GM12878 (cell line): Measurements from ENCODE around the gene BORCS6. TPM values are rescaled to one million over a fixed set of nuclear protein-coding genes. Genes with fewer than 3 reads are reported as not detected.

Source experiments
- CEBPB ChIP-seq, 2 experiments: fragments of 150-350 bp in 1 of 2; IDR thresholded peaks; 2 replicates each; pipeline ENCODE4 v1.6.1; 2012 to 2014; ENCODE audit warnings: low read depth in 2 of 2, low read length in 2 of 2, borderline replicate concordance in 1 of 2, inconsistent platforms in 1 of 2
- CHD2 ChIP-seq: IDR thresholded peaks from 2 replicates; pipeline ENCODE4 v1.6.1; 2011; ENCODE audit warnings: low read depth, low read length, improper control_type of control experiment, borderline replicate concordance
- CREB1 ChIP-seq: IDR thresholded peaks from 2 replicates; pipeline ENCODE4 v1.6.1; 2012; ENCODE audit warnings: low read depth, mild to moderate bottlenecking, inconsistent platforms
- E2F4 ChIP-seq: IDR thresholded peaks from 2 replicates; pipeline ENCODE4 v1.6.1; 2012; ENCODE audit warnings: low read depth, low read length, improper control_type of control experiment
- HCFC1 ChIP-seq: fragments of 150-350 bp; IDR thresholded peaks from 2 replicates; pipeline ENCODE4 v1.6.1; 2014; ENCODE audit warnings: low read length
- HDAC6 ChIP-seq: fragments of 200-600 bp; sonication (generic); IDR thresholded peaks from one replicate; pipeline ENCODE4 v1.8.0; 2017; ENCODE audit warnings: antibody characterized with exemption; ENCODE audit not compliant: unreplicated experiment
- LARP7 ChIP-seq: fragments of 450-650 bp; IDR thresholded peaks from 2 replicates; pipeline ENCODE4 v1.6.1; 2017; ENCODE audit warnings: mild to moderate bottlenecking
- MXI1 ChIP-seq: fragments of 150-350 bp; IDR thresholded peaks from 2 replicates; pipeline ENCODE4 v1.6.1; 2011; ENCODE audit warnings: low read depth, mild to moderate bottlenecking, inconsistent platforms, low read length, improper control_type of control experiment
- NRF1 ChIP-seq: conservative IDR thresholded peaks from 2 replicates; pipeline ENCODE4 v1.6.1; 2011; ENCODE audit warnings: mild to moderate bottlenecking, low read depth, low read length, improper control_type of control experiment
- PAX8 ChIP-seq: fragments of 450-650 bp; IDR thresholded peaks from 2 replicates; pipeline ENCODE4 v1.6.1; 2017; ENCODE audit warnings: mild to moderate bottlenecking, moderate library complexity
- RFX5 ChIP-seq: IDR thresholded peaks from 2 replicates; pipeline ENCODE4 v1.6.1; 2011; ENCODE audit warnings: low read depth, low read length, improper control_type of control experiment
- SP1 ChIP-seq: IDR thresholded peaks from one replicate; pipeline ENCODE4 v1.6.1; 2011; ENCODE audit warnings: low read depth, low read length
- SPI1 ChIP-seq: IDR thresholded peaks from 2 replicates; pipeline ENCODE4 v1.6.1; 2011; ENCODE audit warnings: low read depth, mild to moderate bottlenecking, low read length, moderate library complexity, borderline replicate concordance; ENCODE audit not compliant: insufficient read depth
- SREBF1 ChIP-seq: IDR thresholded peaks from 2 replicates; pipeline ENCODE4 v1.6.1; 2012; ENCODE audit warnings: mild to moderate bottlenecking, low read length
- TAF1 ChIP-seq: IDR thresholded peaks from 2 replicates; pipeline ENCODE4 v1.6.1; 2011; ENCODE audit warnings: mild to moderate bottlenecking, low read depth, low read length, borderline replicate concordance
- TCF12 ChIP-seq: IDR thresholded peaks from 2 replicates; pipeline ENCODE4 v1.6.1; 2011; ENCODE audit warnings: low read depth, mild to moderate bottlenecking, low read length
- ZBTB33 ChIP-seq: fragments of 450-650 bp; IDR thresholded peaks from 2 replicates; pipeline ENCODE4 v1.6.1; 2017; ENCODE audit warnings: mild to moderate bottlenecking
- ZBTB40 ChIP-seq: fragments of 450-650 bp; IDR thresholded peaks from 2 replicates; pipeline ENCODE4 v1.6.1; 2016; ENCODE audit warnings: mild to moderate bottlenecking, moderate library complexity, borderline replicate concordance
- ZNF687 ChIP-seq: fragments of 450-650 bp; IDR thresholded peaks from 2 replicates; pipeline ENCODE4 v1.6.1; 2017; ENCODE audit warnings: mild to moderate bottlenecking, moderate library complexity
- polyA plus RNA-seq, 11 experiments: library from polyadenylated mRNA; depleted of rRNA in 4 of 11; unstranded in 6 of 11; stranded (reverse) in 5 of 11; fragments of >200 nt; fragmentation: Nextera tagmentation in 4 of 11; fragmentation: Illumina TruSeq in 1 of 11; extraction: Ambion mirVana in 4 of 11; extraction: Trizol in 1 of 11; gene quantifications; 1 replicate in 1 of 11; 2 replicates in 10 of 11; pipeline versions ENCODE4 v1.2.1 to v1.2.3, GENCODE V29; 2011 to 2016; ENCODE audit warnings: inconsistent platforms in 2 of 11, missing spikeins in 2 of 11, low read depth in 1 of 11
- total RNA-seq, 4 experiments: library from RNA; depleted of rRNA in 3 of 4; stranded (reverse); fragments of >200 nt in 3 of 4; fragmentation: Illumina TruSeq in 1 of 4; extraction: Trizol in 1 of 4; gene quantifications; 2 replicates each; pipeline versions ENCODE4 v1.2.1 to v1.2.3, GENCODE V29; 2013 to 2021

Gene BORCS6
- total and polyA plus RNA-seq, 10 of the 15 experiments (the other 5 are each of a cell fraction or from before 2014, with no cell fraction given) = 0.37 to 14.1 (median 6.7) TPM

- TF ChIP-seq ZNF687 (peak; percentile 58), LARP7 (no peak; the same call in 1 of the 2 replicates), ZBTB40 (peak; percentile 70), MXI1 (no peak), SPI1 (peak; percentile 37; the same call in 1 of the 2 replicates), HCFC1 (no peak), HDAC6 (no peak), CEBPB (IDR thresholded peaks at IDR 0.05; ENCODE audit: borderline replicate concordance in 1 of 2, low read depth in 2 of 2, low read length in 2 of 2) (no peak), TAF1 (no peak; the same call in 1 of the 2 replicates), RFX5 (no peak), TCF12 (0 out of 2 replicates have a peak, but pooled peaks have one; percentile 40), CREB1 (0 out of 2 replicates have a peak, but pooled peaks have one; percentile 9), E2F4 (no peak), SP1 (no peak), NRF1 (no peak), SREBF1 (no peak), CHD2 (no peak), PAX8 (no peak), ZBTB33 (no peak)
These were observed 31.8 kb upstream of the BORCS6 start (continued) for GRCh38 chr17:8221663-8222379.
